Astrocyte of the spinal cord (primary cell): ENCODE measurements around the gene ZBTB37.
"Not testable (repeated sequence)": the region's sequence is repeated elsewhere in the genome, so short reads cannot be mapped to it uniquely, and the experiment has no call there.

Experiments used
- DNase-seq: peaks from one replicate; pipeline ENCODE4 v3.0.0; 2011; ENCODE audit warnings: low read depth, low spot score
- H3K4me3 ChIP-seq: 2 replicates; pipeline ENCODE4 v1.5.1; 2011; ENCODE audit warnings: low read depth, mild to moderate bottlenecking, low read length, moderate library complexity
- CTCF ChIP-seq: IDR thresholded peaks from 2 replicates; pipeline ENCODE4 v1.5.1; 2012; ENCODE audit warnings: low read depth, mild to moderate bottlenecking, low read length, inconsistent platforms
- in situ Hi-C: cut with HindIII; loops from 2 replicates; pipeline ENCODE4 v1.10.0; 2017; ENCODE audit warnings: low sequenced_read_pairs

ZBTB37 gene

GRCh38 chr1:173860065-173860464 is 8.1 kb upstream of the ZBTB37 start:
- TF ChIP-seq CTCF = no peak
- in situ Hi-C loops = no loop called here

GRCh38 chr1:173861731-173862145 is 6.4 kb upstream of the ZBTB37 start:
- TF ChIP-seq CTCF = no peak
- DNase-seq = no peak
- H3K4me3 ChIP-seq = no peak overlapping the region
- in situ Hi-C loops = no loop called here

More at GRCh38 chr1:173860065-173860464, 8.1 kb upstream of the ZBTB37 start:
- no peak overlapping the region for H3K4me3 ChIP-seq
- DNase-seq = no peak

GRCh38 chr1:173862146-173862768 is 5.9 kb upstream of the ZBTB37 start:
- DNase-seq, H3K4me3 ChIP-seq, in situ Hi-C loops: not testable (repeated sequence)

- in situ Hi-C loops = no loop called here
- TF ChIP-seq CTCF = no peak
- DNase-seq = no peak
- H3K4me3 ChIP-seq = no peak overlapping the region
Observed at GRCh38 chr1:173862769-173863223, 5.4 kb upstream of the ZBTB37 start.

- no peak for DNase-seq
- H3K4me3 ChIP-seq = no peak overlapping the region
- no peak for TF ChIP-seq CTCF
- in situ Hi-C loops = no loop called here
Observed at GRCh38 chr1:173863224-173864161, 4.7 kb upstream of the ZBTB37 start.

GRCh38 chr1:173864179-173864867 is 3.9 kb upstream of the ZBTB37 start:
- peak overlapping the region; percentile 91 for H3K4me3 ChIP-seq
- in situ Hi-C loops = no loop called here
- DNase-seq = no peak

More at GRCh38 chr1:173864179-173864867, 3.9 kb upstream of the ZBTB37 start:
- TF ChIP-seq CTCF = no peak
